Motor neuron (in vitro differentiated cells): ENCODE results near the gene OR12D2. TPM values are rescaled to one million over a fixed set of nuclear protein-coding genes. Genes with fewer than 3 reads are reported as not detected.
"Not testable (repeated sequence)": the region's sequence is repeated elsewhere in the genome, so short reads cannot be mapped to it uniquely, and the experiment has no call there.

Experiments
- ATAC-seq, 8 experiments: fragments of 200-7000 bp; cut with Tn5 transposase; replicated peaks in 6 of 8; 2 replicates each; pipeline ENCODE4 v1.8.0; 2021; ENCODE audit warnings: mild to moderate bottlenecking in 8 of 8, moderate library complexity in 8 of 8
- H3K27ac ChIP-seq, 2 donors: fragments of 250-450 bp; sonication (Bioruptor Pico); 2 replicates each; pipeline ENCODE4 v1.9.0; 2021; ENCODE audit warnings: antibody characterized with exemption in 2 of 2, mild to moderate bottlenecking in 2 of 2, moderate library complexity in 1 of 2
- H3K4me1 ChIP-seq, 2 donors: fragments of 250-450 bp; sonication (Bioruptor Pico); replicated peaks in 1 of 2; 2 replicates each; pipeline ENCODE4 v1.6.1; 2021; ENCODE audit warnings: antibody characterized with exemption in 2 of 2, mild to moderate bottlenecking in 2 of 2, moderate library complexity in 1 of 2
- H3K4me3 ChIP-seq, 5 donors: fragments of 250-450 bp; sonication (Bioruptor Pico); 2 replicates each; pipeline ENCODE4 v1.9.0; 2021; ENCODE audit warnings: antibody characterized with exemption in 5 of 5, mild to moderate bottlenecking in 5 of 5, moderate library complexity in 4 of 5
- WGBS, 10 experiments: fragments of 450-650 bp; shearing (Covaris generic); methylation state at CpG; one replicate each; pipeline ENCODE4 v1.0.0; 2022; 5-methylcytosine and 5-hydroxymethylcytosine counted together
- in situ Hi-C, 9 experiments: fragments of 400-800 bp; cut with MboI; loops; one replicate each; pipeline ENCODE4 v1.15.0; 2021; ENCODE audit warnings: low sequenced_read_pairs in 9 of 9, low pct_unique_long_range_greater_than_20kb in 2 of 9; ENCODE audit not compliant: unreplicated experiment in 9 of 9
- total RNA-seq, 8 experiments: library from RNA; unstranded; fragments of 300-600 nt; gene quantifications; 2 replicates each; pipeline versions ENCODE4 v1.2.3 to v1.2.4, GENCODE V29; 2022

Gene OR12D2, protein sequence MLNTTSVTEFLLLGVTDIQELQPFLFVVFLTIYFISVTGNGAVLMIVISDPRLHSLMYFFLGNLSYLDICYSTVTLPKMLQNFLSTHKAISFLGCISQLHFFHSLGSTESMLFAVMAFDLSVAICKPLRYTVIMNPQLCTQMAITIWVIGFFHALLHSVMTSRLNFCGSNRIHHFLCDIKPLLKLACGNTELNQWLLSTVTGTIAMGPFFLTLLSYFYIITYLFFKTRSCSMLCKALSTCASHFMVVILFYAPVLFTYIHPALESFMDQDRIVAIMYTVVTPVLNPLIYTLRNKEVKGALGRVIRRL
- total RNA-seq: under 1 TPM in 1 of 8 experiments, not detected in 7; 0.66 TPM

DNA sequence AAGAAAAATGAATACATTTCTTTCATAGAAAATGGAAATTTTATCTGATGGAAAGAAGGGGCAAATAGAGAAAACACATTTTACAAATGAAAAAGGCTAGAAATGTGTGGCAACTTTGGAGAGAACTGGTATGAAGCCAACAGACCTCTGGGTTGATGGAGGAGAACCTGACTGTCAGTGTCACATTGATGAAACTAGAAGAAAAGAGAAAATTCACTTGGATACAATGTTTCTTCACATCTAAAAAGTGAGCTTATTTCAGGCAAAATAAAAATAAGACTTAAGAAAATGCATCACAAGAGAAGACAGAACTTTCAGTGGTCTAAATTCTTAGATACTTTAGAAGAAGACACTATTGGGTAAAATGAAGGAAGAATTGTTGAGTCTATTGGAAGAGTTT lies at the start of gene OR12D2:
Gene OR12D2, plus strand, starts transcription at position 301 of the 400 bp plus-strand sequence. CDS start 1,069 bp downstream, outside the sequence.
- in situ Hi-C loops: no loop called here

DNA sequence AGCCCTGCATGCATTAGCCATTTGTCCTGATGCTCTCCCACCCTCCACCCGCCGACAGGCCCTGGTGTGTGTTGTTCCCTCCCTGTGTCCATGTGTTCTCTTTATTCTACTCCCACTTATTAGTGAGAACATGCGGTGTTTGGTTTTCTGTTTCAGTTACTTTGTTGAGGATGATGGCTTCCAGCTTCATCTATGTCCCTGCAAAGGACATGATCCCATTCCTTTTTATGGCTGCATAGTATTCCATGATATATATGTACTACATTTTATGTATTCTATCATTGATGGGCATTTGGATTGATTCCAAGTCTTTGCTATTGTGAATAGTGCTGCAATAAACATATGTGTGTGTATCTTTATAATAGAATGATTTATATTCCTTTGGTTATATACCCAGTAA lies 46.1 kb upstream of the OR12D2 start:
- in situ Hi-C loops, H3K4me3 ChIP-seq, H3K27ac ChIP-seq, ATAC-seq, H3K4me1 ChIP-seq: not testable (repeated sequence)
- 0 to 100% (median 59%) methylated on average over 1 to 3 of the region's 3 CpGs; no CpG with 5 or more reads in 2 of the 10 experiments for WGBS, 10 experiments

More for the DNA sequence above, at the start of gene OR12D2:
- H3K4me3 ChIP-seq: no peak within 1 kb of the TSS
- H3K4me1 ChIP-seq: no peaks in the 10 kb centered on the region
- H3K27ac ChIP-seq: no peak within 1 kb of the TSS
- no peak for ATAC-seq

DNA sequence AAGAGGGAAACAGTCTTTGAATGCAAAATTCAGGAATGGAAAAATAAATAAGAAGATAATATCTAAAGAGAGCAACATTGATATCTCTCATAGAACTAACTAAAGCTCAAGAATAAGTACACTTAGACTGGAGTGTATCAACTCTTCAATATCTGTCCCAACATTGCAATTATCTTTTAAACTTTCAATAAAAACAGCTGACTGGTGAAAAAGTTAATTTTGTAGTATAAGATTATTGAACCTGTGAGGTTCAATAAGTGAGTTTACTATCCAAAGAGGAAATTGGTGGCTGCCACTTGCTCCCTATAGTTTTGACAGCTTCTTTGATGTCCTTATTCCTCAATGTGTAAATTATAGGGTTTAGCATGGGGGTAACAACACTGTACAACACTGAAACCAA lies 40.5 kb upstream of the OR12D2 start:
- ATAC-seq: no peak
- in situ Hi-C loops: no loop called here
- Histone ChIP-seq H3K4me1 (no peaks in the 10 kb centered on the region), H3K27ac (no peak overlapping the region), H3K4me3 (no peak overlapping the region)

DNA sequence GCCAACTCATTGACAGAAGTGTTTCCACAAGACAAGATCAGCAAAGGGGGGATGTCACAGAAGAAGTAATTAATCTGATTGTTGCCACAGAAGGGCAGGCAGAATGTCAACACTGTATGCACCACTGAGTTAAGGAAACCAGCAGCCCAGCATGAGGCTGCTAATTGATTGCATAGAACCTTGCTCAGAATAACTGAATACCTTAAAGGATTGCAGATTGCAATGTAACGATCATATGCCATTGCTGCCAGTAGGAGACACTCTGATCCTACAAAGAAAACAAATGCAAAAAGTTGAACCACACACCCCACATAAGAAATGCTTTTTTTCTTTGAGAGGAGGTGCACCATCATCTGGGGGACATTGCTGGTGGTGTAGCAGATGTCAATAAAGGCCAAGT lies 39.8 kb upstream of the OR12D2 start:
- Histone ChIP-seq H3K27ac (no peak overlapping the region), H3K4me1 (no peaks in the 10 kb centered on the region), H3K4me3 (no peak overlapping the region)
- 0 to 57% (median 17%) methylated on average over 1 of the region's 1 CpG; no CpG with 5 or more reads in 5 of the 10 experiments for WGBS, 10 experiments
- in situ Hi-C loops: no loop called here
- no peak for ATAC-seq

DNA sequence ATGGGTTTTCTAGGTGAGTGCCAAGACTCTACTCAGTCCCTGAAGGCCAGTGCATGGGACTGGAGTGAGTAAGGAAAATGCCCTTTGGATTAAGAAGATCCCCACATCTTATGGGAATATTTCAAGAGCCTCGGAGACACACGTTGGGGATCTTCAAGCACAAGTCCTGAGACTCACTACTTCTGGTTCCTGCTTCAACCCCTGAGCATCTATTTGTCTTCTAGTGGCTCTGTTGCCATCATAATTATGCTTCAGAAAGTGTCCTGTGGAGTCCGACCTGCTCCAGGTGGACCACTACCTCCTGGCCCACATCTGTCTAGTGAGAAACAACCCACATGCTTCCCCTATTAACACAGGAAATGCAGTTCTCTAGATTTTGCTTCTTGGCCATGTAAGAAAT lies 26.7 kb upstream of the OR12D2 start, which contains the start of gene OR5V1:
Gene OR5V1, minus strand, starts transcription at position 101 of the 400 bp plus-strand sequence. CDS start 12,670 bp downstream, outside the sequence.
- 20 to 83% (median 50%) methylated on average over 1 to 3 of the region's 3 CpGs; no CpG with 5 or more reads in 7 of the 10 experiments for WGBS, 10 experiments
- ATAC-seq: no peak
- no peak within 1 kb of the TSS for H3K4me3 ChIP-seq
- in situ Hi-C loops: no loop called here
- H3K4me1 ChIP-seq: no peaks in the 10 kb centered on the region
- H3K27ac ChIP-seq: no peak within 1 kb of the TSS

DNA sequence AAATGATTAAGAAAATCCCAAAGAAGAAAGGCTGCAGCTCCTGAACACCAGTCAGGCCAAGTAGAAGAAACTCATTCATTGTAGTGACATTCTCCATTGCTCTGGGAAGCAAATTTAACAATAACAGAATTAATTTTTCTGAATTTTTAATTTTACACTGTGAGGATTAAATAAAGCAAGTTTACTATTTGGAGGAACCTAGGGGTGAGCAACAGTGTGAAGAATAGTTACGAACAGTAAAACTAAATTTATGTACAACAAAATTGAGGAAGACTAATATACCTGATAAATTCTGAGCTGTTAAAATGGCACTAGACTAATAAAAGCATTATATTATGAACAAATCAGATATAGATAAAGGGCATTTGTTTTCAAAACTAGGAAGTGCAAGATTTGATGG lies 20.2 kb upstream of the OR12D2 start, which contains the start of gene OR12D3:
Gene OR12D3, minus strand, starts transcription at position 101 of the 400 bp plus-strand sequence. Its CDS starts 4 bp downstream, at position 97.
- WGBS, 10 experiments: 25 to 100% (median 80%) methylated on average over 1 of the region's 1 CpG; no CpG with 5 or more reads in 1 of the 10 experiments
- in situ Hi-C loops: no loop called here
- no peaks in the 10 kb centered on the region for H3K4me1 ChIP-seq

DNA sequence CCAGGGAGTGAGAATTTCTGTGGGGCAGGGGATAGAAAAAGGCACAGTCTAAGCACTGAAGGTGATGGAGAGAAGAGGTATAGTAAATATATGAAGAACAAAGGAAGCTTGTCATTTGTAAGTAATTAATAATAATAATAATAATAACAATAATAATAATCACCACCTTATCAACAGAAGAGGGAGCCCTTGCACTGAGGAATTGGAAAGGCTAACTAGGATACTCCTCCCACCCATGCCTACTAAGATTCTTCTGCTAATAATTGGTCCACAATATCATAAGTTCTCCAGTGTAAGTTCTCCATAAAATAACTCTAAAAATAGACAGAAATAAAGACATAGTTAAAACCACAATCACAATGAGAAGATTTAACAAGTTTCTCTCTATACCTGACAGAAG lies 19.4 kb upstream of the OR12D2 start:
- Histone ChIP-seq H3K27ac (no peak overlapping the region), H3K4me3 (no peak overlapping the region), H3K4me1 (no peaks in the 10 kb centered on the region)
- no peak for ATAC-seq
- in situ Hi-C loops: no loop called here

More for the DNA sequence above, 20.2 kb upstream of the OR12D2 start, which contains the start of gene OR12D3:
- no peak for ATAC-seq
- Histone ChIP-seq H3K4me3 (no peak within 1 kb of the TSS), H3K27ac (no peak within 1 kb of the TSS)

DNA sequence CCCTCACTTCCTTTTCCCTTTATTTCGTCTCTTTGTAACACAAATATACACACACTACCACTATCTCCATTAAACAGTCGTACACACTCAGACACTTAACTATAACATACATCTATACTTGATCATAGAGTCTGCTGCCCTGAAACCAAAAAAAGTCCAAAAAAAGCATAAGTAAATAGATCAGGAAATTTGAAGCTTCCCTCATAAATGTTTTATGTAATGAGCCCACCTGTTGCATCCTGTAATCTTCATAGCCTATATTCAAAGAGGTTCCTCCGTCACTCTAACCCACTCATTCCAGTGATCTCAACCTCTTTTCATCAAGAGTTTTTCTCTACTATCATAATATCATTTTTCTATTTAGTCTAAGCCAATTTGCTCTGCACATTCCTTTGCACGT lies 6.9 kb upstream of the OR12D2 start:
- ATAC-seq: no peak
- WGBS, 10 experiments: 0 to 100% (median 53%) methylated on average over 2 to 4 of the region's 4 CpGs

DNA sequence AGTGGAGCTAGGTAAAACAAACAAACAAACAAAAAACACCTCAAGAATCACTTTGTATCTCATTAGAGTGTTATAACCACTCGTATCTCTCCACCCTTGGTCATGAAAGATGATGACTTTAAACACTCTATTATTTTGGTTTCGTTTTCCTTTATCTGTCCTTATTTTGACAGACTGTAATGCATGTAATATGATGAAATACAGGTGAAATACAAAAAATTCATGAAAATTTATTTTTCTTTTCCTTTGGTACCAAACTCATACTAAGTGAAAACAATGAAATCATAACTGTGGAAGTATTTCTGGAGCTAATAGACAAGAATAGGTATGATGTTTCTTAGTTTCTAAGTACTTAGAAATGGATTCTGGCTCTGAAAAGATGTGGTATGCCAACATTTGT lies 4.1 kb downstream of the OR12D2 start:
- no peak for ATAC-seq
- no peaks in the 10 kb centered on the region for H3K4me1 ChIP-seq
- in situ Hi-C loops: no loop called here
- H3K4me3 ChIP-seq: no peak overlapping the region
- 0 to 83% (median 44%) methylated on average over 1 to 2 of the region's 2 CpGs; no CpG with 5 or more reads in 1 of the 10 experiments for WGBS, 10 experiments
- H3K27ac ChIP-seq: no peak overlapping the region

More for the DNA sequence above, 6.9 kb upstream of the OR12D2 start:
- in situ Hi-C loops: no loop called here
- Histone ChIP-seq H3K4me1 (no peaks in the 10 kb centered on the region), H3K27ac (no peak overlapping the region), H3K4me3 (no peak overlapping the region)

DNA sequence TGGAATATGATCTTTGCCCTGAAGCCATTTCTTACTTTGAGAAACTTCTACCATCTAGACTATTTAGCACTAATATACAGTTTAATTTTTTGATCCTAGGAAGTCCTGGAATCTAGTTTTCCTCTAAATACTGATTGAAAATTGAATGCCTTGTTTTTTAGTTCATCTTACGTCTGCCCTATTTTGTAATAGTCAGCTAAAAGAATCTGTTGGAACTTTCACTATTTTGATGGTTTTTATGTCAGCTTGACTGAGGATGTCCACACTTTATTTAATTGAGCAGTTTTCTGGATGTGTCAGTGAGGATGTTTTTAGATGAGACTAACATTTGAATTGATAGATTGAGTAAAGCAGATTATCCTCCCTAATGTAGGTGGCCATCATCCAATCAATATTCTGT lies 8.4 kb downstream of the OR12D2 start:
- Histone ChIP-seq H3K4me3 (no peak overlapping the region), H3K4me1 (no peaks in the 10 kb centered on the region), H3K27ac (no peak overlapping the region)
- ATAC-seq: no peak
- in situ Hi-C loops: no loop called here
- WGBS, 10 experiments: 0 to 93% (median 15%) methylated on average over 1 of the region's 1 CpG; no CpG with 5 or more reads in 2 of the 10 experiments

DNA sequence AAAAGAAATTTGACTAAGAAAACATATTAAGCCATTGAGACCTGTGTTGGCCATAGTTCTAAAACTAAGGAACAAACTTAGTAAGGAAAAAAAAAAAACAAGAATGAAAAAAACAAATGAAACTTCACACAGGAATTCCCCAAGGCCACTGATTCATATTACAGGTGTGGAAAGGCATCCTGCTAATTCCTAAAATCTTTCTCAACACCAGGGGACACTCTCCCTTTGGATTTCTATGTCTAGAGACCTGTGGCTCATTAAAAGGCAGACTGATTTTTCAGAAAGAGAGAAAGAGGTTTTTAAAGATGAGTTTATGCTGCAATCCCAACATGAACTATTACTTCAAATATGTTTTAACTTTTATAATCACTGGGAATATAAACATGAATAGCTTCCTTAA lies 19.2 kb downstream of the OR12D2 start, which contains the start of gene OR12D1:
Gene OR12D1, plus strand, starts transcription at position 341 of the 400 bp plus-strand sequence.
- no peak for ATAC-seq
- no peak within 1 kb of the TSS for H3K4me3 ChIP-seq
- H3K4me1 ChIP-seq: no peaks in the 10 kb centered on the region
- in situ Hi-C loops: no loop called here
- H3K27ac ChIP-seq: no peak within 1 kb of the TSS

DNA sequence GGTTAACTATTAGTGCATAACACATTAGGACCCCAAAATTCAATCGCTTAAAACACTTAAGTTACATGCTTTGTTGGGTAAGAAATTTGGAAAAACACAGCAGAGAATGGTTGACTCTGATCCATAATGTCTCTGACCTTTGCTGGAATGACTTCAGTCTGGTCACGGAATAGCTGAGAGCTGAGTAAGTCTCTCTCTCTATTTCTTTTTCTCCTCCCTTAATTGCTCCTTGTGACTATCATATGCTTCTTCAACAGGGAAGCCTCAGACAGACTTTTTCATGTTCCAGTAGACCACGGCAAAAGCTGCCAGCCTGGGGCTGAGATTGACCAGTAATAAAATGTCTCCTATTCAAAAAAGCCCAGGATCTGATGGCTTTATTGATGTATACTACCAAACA lies 24.1 kb downstream of the OR12D2 start:
- no peak overlapping the region for H3K4me3 ChIP-seq
- 0 to 100% (median 56%) methylated on average over 1 to 3 of the region's 3 CpGs for WGBS, 10 experiments
- H3K4me1 ChIP-seq: no peaks in the 10 kb centered on the region
- ATAC-seq: no peak
- in situ Hi-C loops: no loop called here
- H3K27ac ChIP-seq: no peak overlapping the region

DNA sequence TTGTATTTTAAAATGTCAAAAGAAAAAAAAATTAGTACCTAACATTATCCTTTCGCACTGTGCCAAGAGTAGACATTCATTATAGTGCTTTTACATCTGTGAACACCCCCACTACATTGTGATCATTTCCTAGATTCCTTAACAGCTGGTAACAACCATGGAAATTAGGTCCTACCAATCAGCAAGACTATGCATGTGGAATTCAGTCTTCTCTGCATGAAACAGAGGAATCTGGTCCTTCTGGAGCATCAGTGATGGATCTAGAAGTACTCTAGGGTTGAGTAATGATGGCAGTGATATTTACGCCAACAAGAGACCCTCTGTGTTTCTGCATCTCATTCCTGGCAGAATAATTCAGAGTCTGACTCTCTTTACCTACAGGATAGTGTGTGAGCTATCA lies 28.7 kb downstream of the OR12D2 start:
- Histone ChIP-seq H3K4me1 (no peaks in the 10 kb centered on the region), H3K4me3 (no peak overlapping the region), H3K27ac (no peak overlapping the region)
- 0 to 100% (median 78%) methylated on average over 1 to 2 of the region's 2 CpGs; no CpG with 5 or more reads in 1 of the 10 experiments for WGBS, 10 experiments
- in situ Hi-C loops: no loop called here
- ATAC-seq: no peak

DNA sequence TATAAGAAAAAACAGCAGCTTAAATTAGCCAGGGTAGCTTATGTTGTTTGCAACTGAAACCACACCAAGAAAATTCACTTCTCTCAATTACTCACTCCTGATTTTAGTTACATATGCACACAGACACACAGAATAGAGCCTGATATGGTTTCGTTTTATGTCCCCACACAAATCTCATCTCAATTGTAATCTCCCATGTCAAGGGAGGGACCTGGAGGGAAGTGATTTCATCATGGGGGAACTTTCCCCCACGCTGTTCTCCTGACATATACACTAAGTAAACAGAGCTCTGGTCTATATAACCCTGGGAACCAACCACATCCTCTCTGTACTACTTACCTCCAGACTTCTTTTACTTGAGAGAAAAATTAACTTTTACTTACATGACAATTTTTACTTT lies 29.1 kb downstream of the OR12D2 start:
- no peak for ATAC-seq
- 0 to 67% (median 19%) methylated on average over 1 to 2 of the region's 2 CpGs; no CpG with 5 or more reads in 4 of the 10 experiments for WGBS, 10 experiments
- Histone ChIP-seq H3K27ac (no peak overlapping the region), H3K4me3 (no peak overlapping the region), H3K4me1 (no peaks in the 10 kb centered on the region)
- in situ Hi-C loops: no loop called here
